Gastrocnemius medialis (tissue), 4 donors: ENCODE measurements around the gene SPACA7. TPM values are rescaled to one million over a fixed set of nuclear protein-coding genes. Genes with fewer than 3 reads are reported as not detected.

Experiments
- ATAC-seq, 2 donors: fragments of 150-250 bp; one replicate each; pipeline ENCODE4 v1.9.1; 2016
- DNase-seq, 2 donors: peaks; one replicate each; pipeline ENCODE4 v3.0.0-alpha.2; 2019
- H3K27ac ChIP-seq, 4 donors: fragments of 200-600 bp; sonication (generic); 1 replicate in 1 of 4; 2 replicates in 3 of 4; pipeline ENCODE4 v1.5.1; 2016 to 2018; ENCODE audit warnings: mild to moderate bottlenecking in 2 of 4, moderate library complexity in 1 of 4
- H3K27me3 ChIP-seq, 3 donors: fragments of 200-600 bp; sonication (generic) in 2 of 3; 1 replicate in 1 of 3; 2 replicates in 2 of 3; pipeline versions ENCODE4 v1.5.1 to v1.6.0; 2016 to 2019; ENCODE audit warnings: mild to moderate bottlenecking in 1 of 3, moderate library complexity in 1 of 3
- H3K36me3 ChIP-seq, 2 donors: fragments of 200-600 bp; sonication (generic) in 1 of 2; one replicate each; pipeline ENCODE4 v1.5.1; 2017 to 2018
- H3K4me1 ChIP-seq, 2 donors: fragments of 200-600 bp; sonication (generic) in 1 of 2; one replicate each; pipeline ENCODE4 v1.5.1; 2016 to 2017; ENCODE audit warnings: mild to moderate bottlenecking in 2 of 2
- H3K4me3 ChIP-seq, 4 donors: fragments of 200-600 bp; sonication (generic) in 3 of 4; 1 replicate in 1 of 4; 2 replicates in 3 of 4; pipeline ENCODE4 v1.5.1; 2016 to 2019; ENCODE audit warnings: mild to moderate bottlenecking in 2 of 4
- H3K9me3 ChIP-seq, 3 donors: fragments of 200-600 bp; sonication (generic) in 2 of 3; 1 replicate in 1 of 3; 2 replicates in 2 of 3; pipeline ENCODE4 v1.5.1; 2016 to 2019
- CTCF ChIP-seq, 5 experiments: fragments of 450-650 bp in 3 of 5; fragments of 200-600 bp in 2 of 5; sonication (generic) in 2 of 5; IDR thresholded peaks in 4 of 5; conservative IDR thresholded peaks in 1 of 5; 1 replicate in 4 of 5; 2 replicates in 1 of 5; pipeline ENCODE4 v1.5.1; 2016 to 2019; ENCODE audit warnings: antibody characterized with exemption in 5 of 5, mild to moderate bottlenecking in 3 of 5, moderate library complexity in 3 of 5
- POLR2A ChIP-seq, 2 donors: fragments of 450-650 bp; IDR thresholded peaks; one replicate each; pipeline ENCODE4 v1.6.1; 2017; ENCODE audit warnings: antibody characterized with exemption in 2 of 2, mild to moderate bottlenecking in 2 of 2, moderate library complexity in 2 of 2
- in situ Hi-C, 4 donors: fragments of 200-750 bp; cut with MboI; loops; one replicate each; pipeline versions ENCODE4 v1.15.0 to v1.8.0; 2017; ENCODE audit warnings: low sequenced_read_pairs in 4 of 4
- intact Hi-C: fragments of 100-400 bp; cut with DNase I; formaldehyde crosslinking; loops from one replicate; pipeline ENCODE4 v1.15.1; 2023; ENCODE audit warnings: low total_unique reads
- total RNA-seq, 4 donors: library from RNA; depleted of rRNA; stranded (reverse); fragments of >200 nt; gene quantifications; one replicate each; pipeline versions ENCODE4 v1.1.0 to v1.2.3, GENCODE V29; 2016

SPACA7 gene
- total RNA-seq, 4 donors from 2014 or later = not detected

- Histone ChIP-seq H3K4me1 (no peaks in the 10 kb centered on the region), H3K27ac (no peak overlapping the region), H3K4me3 (no peak overlapping the region), H3K27me3 (no peaks in the 10 kb centered on the region), H3K9me3 (no peaks in the 10 kb centered on the region), H3K36me3 (no peaks in the 10 kb centered on the region)
- intact Hi-C loops (no loop called here), in situ Hi-C loops (no loop called here)
- ATAC-seq (no peak), DNase-seq (no peak)
- TF ChIP-seq CTCF (IDR thresholded peaks at IDR 0.05 in 4 of 5, conservative IDR thresholded peaks at IDR 0.05 in 1 of 5) = no peak
- no peak for TF ChIP-seq POLR2A (IDR thresholded peaks at IDR 0.05)
Measured at GRCh38 chr13:112355274-112355838, 20.8 kb upstream of the SPACA7 start.

GRCh38 chr13:112356190-112356589 is 20.0 kb upstream of the SPACA7 start:
- Histone ChIP-seq H3K27me3 (no peaks in the 10 kb centered on the region), H3K9me3 (no peaks in the 10 kb centered on the region), H3K4me1 (no peaks in the 10 kb centered on the region), H3K27ac (no peak overlapping the region), H3K36me3 (no peaks in the 10 kb centered on the region), H3K4me3 (no peak overlapping the region)
- ATAC-seq (no peak), DNase-seq (no peak)
- in situ Hi-C loops (no loop called here), intact Hi-C loops (no loop called here)
- no peak for TF ChIP-seq CTCF (IDR thresholded peaks at IDR 0.05 in 4 of 5, conservative IDR thresholded peaks at IDR 0.05 in 1 of 5)
- no peak for TF ChIP-seq POLR2A (IDR thresholded peaks at IDR 0.05)

- no peak for DNase-seq
- no peaks in the 10 kb centered on the region for H3K9me3 ChIP-seq
- intact Hi-C loops (no loop called here), in situ Hi-C loops (no loop called here)
- H3K36me3 ChIP-seq = no peaks in the 10 kb centered on the region
- no peak overlapping the region for H3K4me3 ChIP-seq
- H3K27ac ChIP-seq = no peak overlapping the region
- no peak for ATAC-seq
- no peaks in the 10 kb centered on the region for H3K4me1 ChIP-seq
- H3K27me3 ChIP-seq = no peaks in the 10 kb centered on the region
- TF ChIP-seq CTCF (IDR thresholded peaks at IDR 0.05 in 4 of 5, conservative IDR thresholded peaks at IDR 0.05 in 1 of 5) (no peak), POLR2A (IDR thresholded peaks at IDR 0.05) (no peak)
Measured at GRCh38 chr13:112358156-112358555, 18.0 kb upstream of the SPACA7 start.

GRCh38 chr13:112362021-112362420 is 14.1 kb upstream of the SPACA7 start:
- H3K36me3 ChIP-seq = no peaks in the 10 kb centered on the region
- H3K9me3 ChIP-seq = no peaks in the 10 kb centered on the region
- DNase-seq (no peak), ATAC-seq (no peak)
- no peak overlapping the region for H3K27ac ChIP-seq
- H3K4me3 ChIP-seq = no peak overlapping the region
- intact Hi-C loops = no loop called here
- H3K4me1 ChIP-seq = no peaks in the 10 kb centered on the region
- H3K27me3 ChIP-seq = no peaks in the 10 kb centered on the region
- in situ Hi-C loops = no loop called here
- TF ChIP-seq CTCF (IDR thresholded peaks at IDR 0.05 in 4 of 5, conservative IDR thresholded peaks at IDR 0.05 in 1 of 5) = no peak
- no peak for TF ChIP-seq POLR2A (IDR thresholded peaks at IDR 0.05)
